Glutamatergic neuron (in vitro differentiated cells): ENCODE results near the gene ZNF23. TPM values are rescaled to one million over a fixed set of nuclear protein-coding genes. Genes with fewer than 3 reads are reported as not detected.
"Not testable (repeated sequence)": the region's sequence is repeated elsewhere in the genome, so short reads cannot be mapped to it uniquely, and the experiment has no call there.

ENCODE experiments used
- DNase-seq: peaks from one replicate; pipeline ENCODE4 v3.0.0; 2022
- H3K27ac Mint-ChIP-seq: one replicate; pipeline ENCODE4 v1.8.0; 2020; ENCODE audit warnings: mild to moderate bottlenecking, mixed read lengths, inconsistent platforms; ENCODE audit not compliant: unreplicated experiment
- H3K27me3 Mint-ChIP-seq: one replicate; pipeline ENCODE4 v1.8.0; 2020; ENCODE audit warnings: mild to moderate bottlenecking, moderate library complexity, mixed read lengths, inconsistent platforms; ENCODE audit not compliant: unreplicated experiment
- H3K36me3 Mint-ChIP-seq: one replicate; pipeline ENCODE4 v1.8.0; 2020; ENCODE audit warnings: mild to moderate bottlenecking, mixed read lengths, inconsistent platforms; ENCODE audit not compliant: unreplicated experiment
- H3K4me1 Mint-ChIP-seq: one replicate; pipeline ENCODE4 v1.8.0; 2020; ENCODE audit warnings: mild to moderate bottlenecking, low read depth, mixed read lengths, inconsistent platforms; ENCODE audit not compliant: unreplicated experiment
- H3K4me3 Mint-ChIP-seq: one replicate; pipeline ENCODE4 v1.8.0; 2020; ENCODE audit warnings: mild to moderate bottlenecking, mixed read lengths, inconsistent platforms; ENCODE audit not compliant: unreplicated experiment
- H3K9me3 Mint-ChIP-seq: one replicate; pipeline ENCODE4 v1.8.0; 2020; ENCODE audit warnings: mild to moderate bottlenecking, moderate library complexity, mixed read lengths, inconsistent platforms; ENCODE audit not compliant: unreplicated experiment
- CTCF ChIP-seq: fragments of 200-600 bp; sonication (generic); IDR thresholded peaks from one replicate; pipeline ENCODE4 v1.5.0; 2021; ENCODE audit not compliant: partially characterized antibody, unreplicated experiment
- long read RNA-seq: library from polyadenylated mRNA; unstranded; transcript quantifications from one replicate; pipeline ENCODE4 v2.0.0, GENCODE V29; 2020; ENCODE audit not compliant: unreplicated experiment
- total RNA-seq: library from RNA; stranded (reverse); fragmentation: NEBNext Ultra II Directional; extraction: Animal tissue kit (Norgen Biotek cat#: 25700); gene quantifications from one replicate; pipeline ENCODE4 v1.2.1, GENCODE V29; 2021; ENCODE audit not compliant: unreplicated experiment

Gene ZNF23
- 17.3 TPM for total RNA-seq
- long read RNA-seq, partial matches to known transcripts: 1 of 3 reads
- long read RNA-seq, other reads (novel, unspliced or antisense): 2 of 3 reads

DNA sequence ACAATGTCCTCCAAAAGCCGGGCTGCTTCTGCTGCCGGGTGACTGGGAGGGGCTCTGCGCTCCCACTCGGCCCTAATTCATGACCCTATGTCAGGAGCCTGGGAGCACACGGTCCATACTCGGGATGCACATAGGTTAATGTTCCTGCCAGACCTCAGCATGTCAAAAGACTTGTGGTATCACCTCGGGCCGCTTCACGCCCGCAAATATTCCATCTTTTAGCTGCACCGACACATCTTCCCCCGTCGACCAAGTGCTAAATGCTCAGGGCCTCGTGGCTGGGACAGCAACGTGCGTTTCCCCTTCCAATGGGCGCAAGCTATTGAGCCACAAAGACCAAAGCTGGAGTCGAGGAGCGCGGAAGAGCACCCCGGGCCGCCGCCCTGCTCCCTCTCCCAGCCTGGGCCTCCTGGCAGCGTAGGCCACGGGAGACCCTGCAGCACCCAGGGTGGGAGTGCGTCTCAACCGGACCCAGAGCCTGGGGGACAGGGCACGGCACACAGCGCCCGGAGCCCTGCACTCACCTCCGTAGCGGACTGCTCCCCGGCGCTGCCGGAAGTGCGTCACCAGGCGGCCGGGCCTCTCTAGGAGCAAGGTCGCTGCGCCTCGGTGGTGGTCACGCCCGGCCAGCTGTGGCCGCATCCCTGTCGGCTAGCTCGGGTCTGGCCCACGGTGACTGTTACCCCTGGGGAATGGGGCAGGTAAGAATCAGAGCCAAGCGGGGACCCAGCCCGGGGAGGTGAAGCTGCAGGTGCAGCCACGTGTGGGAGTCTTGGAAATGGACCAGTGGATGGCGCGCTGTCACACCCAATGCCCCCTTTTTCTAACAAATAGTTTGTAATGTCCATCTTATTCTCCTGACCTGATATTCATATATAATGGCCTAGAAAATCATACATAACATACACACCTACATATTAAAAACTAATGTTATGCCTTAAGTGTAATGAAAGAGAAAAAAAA lies at the start of gene ZNF23:
ZNF23 (minus strand) TSS at position 562 of the 963 bp plus-strand sequence. CDS start 5,451 bp downstream, outside the sequence.
- H3K36me3 Mint-ChIP-seq: no peaks in the 10 kb centered on the region
- no peaks in the 10 kb centered on the region for H3K9me3 Mint-ChIP-seq
- no peaks in the 10 kb centered on the region for H3K4me1 Mint-ChIP-seq
- peak; percentile 90 for DNase-seq
- H3K27ac Mint-ChIP-seq: peak within 1 kb of the TSS; percentile 95
- no peaks in the 10 kb centered on the region for H3K27me3 Mint-ChIP-seq
- no peak for TF ChIP-seq CTCF
- H3K4me3 Mint-ChIP-seq: peak within 1 kb of the TSS; percentile 98

- Mint-ChIP-seq H3K27ac (no peak overlapping the region), H3K4me3 (no peak overlapping the region), H3K4me1 (no peaks in the 10 kb centered on the region), H3K36me3 (no peaks in the 10 kb centered on the region), H3K27me3 (peaks cover 2% of the 10 kb centered on the region), H3K9me3 (peaks cover 2% of the 10 kb centered on the region)
- TF ChIP-seq CTCF: no peak
- no peak for DNase-seq
These were observed 45.0 kb upstream of the ZNF23 start for GRCh38 chr16:71507061-71507460.

DNA sequence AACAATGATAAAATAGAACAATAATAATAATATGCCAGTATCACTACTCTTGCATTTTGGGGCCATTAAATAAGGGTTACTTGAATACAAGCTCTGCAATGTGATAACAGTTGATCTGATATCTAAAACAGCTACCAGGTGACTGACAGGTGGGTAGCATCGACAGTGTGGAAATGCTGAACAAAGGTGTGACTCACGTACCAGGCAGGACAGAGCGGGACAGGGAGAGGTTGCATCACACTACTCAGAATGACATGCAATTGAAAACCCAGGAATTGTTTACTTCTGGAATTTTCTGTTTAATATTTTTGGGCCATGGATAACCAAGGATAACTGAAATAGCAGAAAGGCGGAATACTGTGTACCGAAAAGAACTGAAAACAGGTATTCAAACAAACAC lies 42.9 kb upstream of the ZNF23 start:
- TF ChIP-seq CTCF: no peak
- Mint-ChIP-seq H3K27me3 (peaks cover 2% of the 10 kb centered on the region), H3K4me1 (no peaks in the 10 kb centered on the region), H3K4me3 (no peak overlapping the region), H3K36me3 (no peaks in the 10 kb centered on the region), H3K27ac (no peak overlapping the region), H3K9me3 (peaks cover 2% of the 10 kb centered on the region)
- DNase-seq: no peak

DNA sequence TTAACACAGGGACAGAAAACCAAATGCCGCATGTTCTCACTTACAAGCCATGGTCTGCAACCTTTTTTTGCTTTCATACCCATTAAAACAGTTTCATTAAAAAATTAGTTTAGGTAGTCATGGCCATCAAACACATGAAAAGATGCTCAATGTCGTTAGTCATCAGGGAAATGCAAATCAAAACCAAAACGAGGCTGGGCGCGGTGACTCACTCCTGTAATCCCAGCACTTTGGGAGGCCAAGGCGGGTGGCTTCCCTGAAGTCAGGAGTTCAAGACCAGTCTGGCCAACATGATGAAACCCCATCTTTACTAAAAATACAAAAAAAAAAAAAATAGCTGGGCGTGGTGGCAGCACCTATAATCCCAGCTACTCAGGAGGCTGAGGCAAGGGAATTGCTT lies 42.0 kb upstream of the ZNF23 start:
- H3K36me3 Mint-ChIP-seq, H3K9me3 Mint-ChIP-seq, H3K27me3 Mint-ChIP-seq, H3K4me1 Mint-ChIP-seq, H3K4me3 Mint-ChIP-seq, DNase-seq, H3K27ac Mint-ChIP-seq: not testable (repeated sequence)

GRCh38 chr16:71501547-71501946 lies 39.5 kb upstream of the ZNF23 start:
- no peaks in the 10 kb centered on the region for H3K4me1 Mint-ChIP-seq
- H3K27me3 Mint-ChIP-seq: peaks cover 2% of the 10 kb centered on the region
- no peaks in the 10 kb centered on the region for H3K36me3 Mint-ChIP-seq
- H3K9me3 Mint-ChIP-seq: peaks cover 3% of the 10 kb centered on the region
- no peak for DNase-seq
- no peak for TF ChIP-seq CTCF
- H3K27ac Mint-ChIP-seq: no peak overlapping the region
- no peak overlapping the region for H3K4me3 Mint-ChIP-seq
